HG03457 (cell line): Measurements from ENCODE around the gene SEMA5B.

Experiments used
- ATAC-seq: cut with Tn5 transposase; IDR thresholded peaks from one replicate; pipeline ENCODE4 v1.9.1; 2021; ENCODE audit warnings: moderate number of reproducible peaks; ENCODE audit not compliant: unreplicated experiment

SEMA5B gene

GRCh38 chr3:122952520-122952919 lies 75.0 kb downstream of the SEMA5B start:
- ATAC-seq = no peak

- ATAC-seq = no peak
These were observed 79.2 kb downstream of the SEMA5B start for GRCh38 chr3:122948408-122948807.

DNA sequence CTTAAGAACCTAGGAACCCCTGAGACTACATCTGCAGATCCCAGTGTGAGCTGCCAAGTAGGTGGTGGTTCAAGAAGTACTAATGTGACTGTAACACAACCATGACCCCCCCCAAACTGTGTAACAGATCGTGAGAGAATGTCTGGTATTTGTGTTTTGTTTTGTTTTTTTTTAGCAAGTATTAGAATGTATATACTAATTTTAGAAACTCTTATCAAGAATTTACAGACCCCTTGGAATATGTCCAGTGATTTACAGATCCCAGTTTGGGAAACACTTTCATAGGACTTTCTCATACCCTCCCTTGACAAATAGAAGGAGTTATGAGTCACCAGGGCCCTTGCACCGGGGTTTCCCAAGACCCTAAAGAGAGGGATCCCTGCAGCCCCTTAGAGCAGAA lies 79.8 kb downstream of the SEMA5B start:
- no peak for ATAC-seq

DNA sequence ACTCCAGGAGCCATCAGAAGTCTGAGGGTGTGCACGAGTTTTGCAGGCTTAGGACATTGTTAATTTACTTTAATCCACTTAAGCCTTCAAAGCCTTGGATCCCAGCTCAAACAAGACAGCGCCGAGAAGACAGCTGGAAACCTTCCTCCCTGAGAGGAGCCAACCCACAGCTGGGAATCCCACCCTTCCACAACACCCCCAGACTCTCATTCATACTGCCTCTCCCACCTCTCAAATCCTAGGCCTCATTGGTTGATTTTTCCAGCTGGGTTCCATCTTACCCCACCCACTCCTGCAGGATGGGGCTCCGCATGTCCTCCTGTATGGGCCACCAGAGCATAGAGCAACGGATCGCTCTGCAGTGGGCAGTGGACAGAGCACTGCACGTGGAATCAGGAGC lies 80.4 kb downstream of the SEMA5B start:
- no peak for ATAC-seq

DNA sequence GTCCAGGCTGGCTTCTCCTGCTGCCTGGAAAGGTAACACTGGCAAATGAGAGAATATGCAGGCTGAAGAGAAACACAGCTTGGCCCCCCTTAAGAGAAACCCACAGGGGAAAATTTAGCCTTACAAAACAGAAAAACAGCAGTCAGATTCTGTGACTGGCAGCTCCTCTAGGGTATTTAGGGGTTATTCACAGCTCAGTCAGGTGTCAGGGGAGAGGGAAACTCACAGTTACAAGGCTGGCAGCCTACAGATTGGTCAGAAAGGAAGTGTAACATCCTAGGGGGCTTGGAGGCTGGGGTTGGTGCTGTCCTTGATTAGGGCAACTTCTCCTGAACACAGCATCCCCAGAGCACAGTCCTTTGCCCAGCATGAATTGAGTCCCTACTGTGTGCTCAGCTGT lies 81.4 kb downstream of the SEMA5B start:
- ATAC-seq = no peak

- ATAC-seq = no peak
These were observed 82.3 kb downstream of the SEMA5B start for GRCh38 chr3:122945230-122945629.

GRCh38 chr3:122944671-122945161 lies 82.8 kb downstream of the SEMA5B start:
- ATAC-seq = no peak

DNA sequence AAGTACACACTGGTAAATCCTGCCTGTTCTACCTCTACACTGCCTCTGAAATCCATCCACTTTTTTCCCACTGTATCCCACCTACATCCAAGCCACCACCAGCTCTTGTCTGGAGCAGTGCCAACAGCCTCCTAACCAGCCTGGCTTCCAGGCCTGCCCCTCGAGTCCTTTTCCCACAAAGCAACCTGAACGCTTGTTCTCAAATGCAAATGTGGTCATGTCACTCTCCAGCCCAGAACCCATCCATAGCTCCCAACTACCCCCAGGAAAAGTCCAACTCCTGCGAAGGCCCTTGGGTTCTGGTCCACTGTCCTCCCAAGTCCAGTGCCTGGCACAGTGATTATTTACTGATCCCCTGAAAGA lies 83.8 kb downstream of the SEMA5B start:
- ATAC-seq = no peak

DNA sequence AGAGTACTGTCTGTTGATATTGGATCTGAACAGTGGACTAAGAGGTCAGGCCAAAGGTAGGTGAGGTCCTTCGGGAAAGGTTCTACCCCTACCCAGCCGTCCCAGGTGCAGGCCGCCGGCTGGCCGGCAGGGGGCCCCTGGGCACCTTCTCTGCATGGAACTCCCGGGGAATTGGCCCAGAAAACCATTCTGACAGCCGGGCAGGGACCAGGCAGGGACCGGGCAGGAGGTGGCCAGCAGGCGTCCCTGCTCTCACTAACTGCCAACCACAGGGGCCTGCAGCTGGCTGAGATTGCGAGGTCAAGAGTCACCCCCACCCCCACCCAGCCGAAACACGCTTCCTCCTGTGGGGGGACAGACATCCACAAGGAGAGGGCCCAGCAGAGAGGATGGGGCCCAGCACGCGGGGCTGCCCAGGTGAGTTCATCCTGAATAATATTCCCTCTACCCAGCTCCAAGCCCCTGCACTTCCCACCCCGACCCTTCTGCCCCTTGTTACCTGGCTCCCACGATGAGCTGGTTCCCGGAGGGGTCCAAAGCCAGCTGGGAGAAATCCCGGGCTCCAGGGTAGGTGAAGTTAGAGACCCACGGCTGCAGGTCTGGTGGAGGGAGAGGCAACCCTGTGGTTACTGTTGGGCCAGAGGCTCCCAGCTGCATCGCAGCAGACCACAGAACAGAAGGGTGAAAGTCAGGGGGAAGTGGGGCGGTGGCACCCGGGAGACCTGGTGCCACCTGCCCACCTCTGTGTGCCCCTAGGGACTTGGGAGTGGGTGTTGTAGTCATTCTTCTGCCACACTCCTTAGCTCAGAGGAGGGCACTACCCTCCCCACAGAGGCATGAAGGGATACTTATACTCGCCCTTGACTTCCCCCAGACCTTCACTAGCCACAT lies 84.4 kb downstream of the SEMA5B start:
- no peak for ATAC-seq

DNA sequence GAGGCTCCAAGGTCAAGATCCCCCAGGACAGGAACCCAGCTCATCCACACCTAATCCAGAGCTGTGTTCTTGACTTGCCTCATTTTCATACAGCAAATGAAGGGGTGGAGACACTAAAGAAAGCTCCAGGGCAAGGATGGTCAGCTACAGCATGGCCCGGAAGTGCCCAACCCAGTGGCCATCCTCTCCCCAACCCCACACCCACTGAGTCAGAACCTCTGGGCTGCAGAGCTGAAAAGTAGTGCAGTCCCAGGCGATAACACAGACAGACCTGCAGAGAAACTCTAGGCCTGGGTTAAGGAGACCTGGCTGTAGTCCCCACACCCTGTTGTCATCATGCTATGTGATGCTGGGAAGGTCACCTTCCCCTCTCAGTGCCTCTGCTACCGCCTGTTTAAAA lies 85.3 kb downstream of the SEMA5B start:
- no peak for ATAC-seq

GRCh38 chr3:122941228-122942206 lies 86.0 kb downstream of the SEMA5B start:
- no peak for ATAC-seq

DNA sequence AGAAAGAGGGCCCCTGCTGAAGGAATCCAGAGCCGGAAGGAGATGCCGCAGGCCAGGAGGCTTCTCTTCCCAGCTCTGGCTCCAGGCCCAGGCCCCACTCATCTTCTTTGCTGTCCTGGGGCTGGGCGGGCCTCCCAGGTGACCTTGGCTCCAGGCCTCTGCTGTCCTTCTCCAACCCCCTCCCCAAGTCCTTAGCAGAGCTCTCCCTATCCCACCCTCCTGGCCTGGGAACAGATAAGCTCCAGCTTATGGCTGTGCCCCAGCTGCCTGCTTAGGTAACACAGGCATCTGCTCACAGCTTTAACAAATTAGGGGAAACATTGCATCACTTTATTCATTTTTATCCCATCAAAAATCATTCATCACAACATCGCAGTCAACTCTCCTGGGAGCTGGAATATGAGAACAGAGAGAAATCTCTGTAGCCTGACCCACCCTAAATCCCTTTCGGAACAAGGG lies 86.9 kb downstream of the SEMA5B start:
- ATAC-seq = no peak

- no peak for ATAC-seq
These were observed 88.7 kb downstream of the SEMA5B start for GRCh38 chr3:122938783-122939425.

DNA sequence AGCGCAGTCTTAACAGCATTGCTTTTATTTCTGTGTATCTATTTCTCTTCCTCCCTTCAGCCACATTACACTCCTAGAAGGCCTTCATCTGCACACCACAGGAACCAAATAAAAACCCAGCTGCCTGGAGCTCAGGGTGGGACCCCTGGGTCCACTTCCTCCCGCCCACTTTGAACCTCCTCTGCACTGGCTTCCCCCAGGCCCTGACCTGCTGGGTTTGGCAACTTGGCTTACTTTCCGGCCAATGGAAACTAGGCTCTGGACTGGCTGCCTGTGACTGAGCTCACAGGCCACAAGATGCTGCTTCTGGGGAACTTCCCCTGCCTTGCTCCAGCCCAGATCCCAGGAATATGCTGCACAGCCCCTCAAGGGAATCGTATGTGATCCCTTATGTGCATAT lies 89.8 kb downstream of the SEMA5B start:
- ATAC-seq = no peak

GRCh38 chr3:122936986-122937385 lies 90.6 kb downstream of the SEMA5B start:
- no peak for ATAC-seq

- no peak for ATAC-seq
These were observed 91.2 kb downstream of the SEMA5B start for GRCh38 chr3:122936335-122936734.

DNA sequence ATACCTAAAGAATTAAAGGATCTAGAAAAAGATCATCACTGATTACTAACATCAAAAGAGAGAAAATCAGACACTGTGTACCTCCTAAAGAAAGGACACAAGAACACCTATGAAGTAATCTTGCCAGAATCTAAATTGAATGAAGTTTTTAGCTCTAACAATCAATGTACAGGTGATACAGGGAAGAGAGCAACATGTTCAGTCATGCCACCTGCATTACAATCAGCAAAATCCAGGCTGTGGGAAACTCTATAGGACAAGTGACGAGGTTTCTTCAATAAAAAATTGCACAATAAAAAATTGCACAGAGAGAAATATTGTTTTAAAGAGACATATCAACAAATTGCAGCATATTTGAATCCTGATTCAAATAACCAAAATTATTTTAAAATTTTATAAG lies 93.3 kb downstream of the SEMA5B start:
- no peak for ATAC-seq

DNA sequence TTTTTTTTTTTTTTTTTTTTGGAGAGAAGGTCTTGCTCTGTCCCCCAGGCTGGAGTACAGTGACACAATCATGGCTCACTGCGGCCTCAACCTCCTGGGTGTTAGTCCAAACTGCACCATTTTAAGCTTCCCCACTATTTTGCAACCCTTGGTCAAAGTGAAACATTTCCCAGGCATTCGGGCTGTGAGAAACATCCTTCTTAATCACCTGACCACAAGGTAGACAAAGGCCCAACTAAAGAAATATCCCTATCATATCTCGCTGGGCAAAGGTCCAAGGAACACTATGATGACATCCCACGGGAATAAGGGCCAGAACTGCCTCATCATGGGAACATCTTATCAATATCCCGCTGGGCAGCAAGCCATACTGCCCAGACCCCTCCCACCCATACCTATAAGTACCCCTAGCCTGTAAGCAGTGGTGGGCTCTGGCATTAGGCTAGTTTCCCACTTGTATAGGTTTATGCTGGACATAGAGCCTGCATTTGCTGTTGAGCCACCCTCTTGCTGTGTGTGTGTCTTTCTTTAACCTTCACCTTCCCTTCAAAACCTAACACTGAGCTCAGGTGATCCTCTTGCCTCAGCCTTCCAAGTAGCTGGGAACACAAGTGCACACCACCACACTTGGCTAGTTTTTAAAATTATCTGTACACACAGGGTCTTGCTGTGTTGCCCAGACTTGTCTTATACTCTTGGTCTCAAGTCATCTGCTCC lies 95.2 kb downstream of the SEMA5B start:
- no peak for ATAC-seq

- ATAC-seq = no peak
These were observed 95.9 kb downstream of the SEMA5B start for GRCh38 chr3:122931636-122932035.
